ENCODE measurements around the gene FBXL7.

GRCh38 chr5:15627647-15628046 is 127.7 kb downstream of the FBXL7 start:
- TF ChIP-seq, protein P1, sequence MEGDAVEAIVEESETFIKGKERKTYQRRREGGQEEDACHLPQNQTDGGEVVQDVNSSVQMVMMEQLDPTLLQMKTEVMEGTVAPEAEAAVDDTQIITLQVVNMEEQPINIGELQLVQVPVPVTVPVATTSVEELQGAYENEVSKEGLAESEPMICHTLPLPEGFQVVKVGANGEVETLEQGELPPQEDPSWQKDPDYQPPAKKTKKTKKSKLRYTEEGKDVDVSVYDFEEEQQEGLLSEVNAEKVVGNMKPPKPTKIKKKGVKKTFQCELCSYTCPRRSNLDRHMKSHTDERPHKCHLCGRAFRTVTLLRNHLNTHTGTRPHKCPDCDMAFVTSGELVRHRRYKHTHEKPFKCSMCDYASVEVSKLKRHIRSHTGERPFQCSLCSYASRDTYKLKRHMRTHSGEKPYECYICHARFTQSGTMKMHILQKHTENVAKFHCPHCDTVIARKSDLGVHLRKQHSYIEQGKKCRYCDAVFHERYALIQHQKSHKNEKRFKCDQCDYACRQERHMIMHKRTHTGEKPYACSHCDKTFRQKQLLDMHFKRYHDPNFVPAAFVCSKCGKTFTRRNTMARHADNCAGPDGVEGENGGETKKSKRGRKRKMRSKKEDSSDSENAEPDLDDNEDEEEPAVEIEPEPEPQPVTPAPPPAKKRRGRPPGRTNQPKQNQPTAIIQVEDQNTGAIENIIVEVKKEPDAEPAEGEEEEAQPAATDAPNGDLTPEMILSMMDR (IDR thresholded peaks at IDR 0.05; ENCODE audit: low read length) = no peak
- TF ChIP-seq EZH2 (IDR thresholded peaks at IDR 0.05; ENCODE audit: borderline replicate concordance, low read length) = no peak
